ENCODE measurements around the gene MZF1. TPM values are rescaled to one million over a fixed set of nuclear protein-coding genes. Genes with fewer than 3 reads are reported as not detected.
A peak's percentile ranks its signal among the peaks of the same experiment; 100 is the strongest.

Gene MZF1
- total and polyA plus RNA-seq, 9 of the 15 experiments (the other 6 are each of a cell fraction or from before 2014, with no cell fraction given): 0.31 to 29.3 (median 11.5) TPM

GRCh38 chr19:58519355-58520256 lies 53.5 kb downstream of the MZF1 start, which contains the start of gene ZBTB45 (continued):
- peak; percentile 77 for TF ChIP-seq CTCFL (IDR thresholded peaks at IDR 0.05; ENCODE audit: borderline replicate concordance, insufficient read depth, low read depth, low read length, poor library complexity, severe bottlenecking)
- no peak for TF ChIP-seq RNF219 (CRISPR knock-in tag; IDR thresholded peaks at IDR 0.05)
- TF ChIP-seq SP1 (CRISPR knock-in tag; IDR thresholded peaks at IDR 0.05): peak; percentile 99
- TF ChIP-seq HOMEZ (CRISPR knock-in tag; IDR thresholded peaks at IDR 0.05): no peak
- no peak for TF ChIP-seq ZNF79 (CRISPR knock-in tag; IDR thresholded peaks at IDR 0.05; ENCODE audit: low read depth)
- TF ChIP-seq MCM2 (IDR thresholded peaks at IDR 0.05; ENCODE audit: low read depth): no peak
- TF ChIP-seq ZNF583 (CRISPR knock-in tag; IDR thresholded peaks at IDR 0.05): peak; percentile 79; the same call in 1 of the 2 replicates
- peak in 1 of 2 experiments; percentile 49; a peak in 1 of 4 replicates for TF ChIP-seq CSDE1 (IDR thresholded peaks at IDR 0.05)
- no peak for TF ChIP-seq ZNF311 (CRISPR knock-in tag; IDR thresholded peaks at IDR 0.05)
- TF ChIP-seq ETV1 (tag; conservative IDR thresholded peaks at IDR 0.05; ENCODE audit: low read depth): peak; percentile 96
- TF ChIP-seq CHD1 (IDR thresholded peaks at IDR 0.05; ENCODE audit: low read length): peak; percentile 84
- TF ChIP-seq CBX2 (IDR thresholded peaks at IDR 0.05; ENCODE audit: insufficient read depth, low read length, poor library complexity, severe bottlenecking): no peak
- TF ChIP-seq RAD21 (CRISPR knock-in tag; conservative IDR thresholded peaks at IDR 0.05 in 1 of 2, IDR thresholded peaks at IDR 0.05 in 1 of 2): peak; percentile 83 to 85

Data from K562 (cell line).